ENCODE results near the gene NTRK2. TPM values are rescaled to one million over a fixed set of nuclear protein-coding genes. Genes with fewer than 3 reads are reported as not detected.

NTRK2 gene
- total RNA-seq, 1 donor from 2014 or later, result 3.8 TPM

DNA sequence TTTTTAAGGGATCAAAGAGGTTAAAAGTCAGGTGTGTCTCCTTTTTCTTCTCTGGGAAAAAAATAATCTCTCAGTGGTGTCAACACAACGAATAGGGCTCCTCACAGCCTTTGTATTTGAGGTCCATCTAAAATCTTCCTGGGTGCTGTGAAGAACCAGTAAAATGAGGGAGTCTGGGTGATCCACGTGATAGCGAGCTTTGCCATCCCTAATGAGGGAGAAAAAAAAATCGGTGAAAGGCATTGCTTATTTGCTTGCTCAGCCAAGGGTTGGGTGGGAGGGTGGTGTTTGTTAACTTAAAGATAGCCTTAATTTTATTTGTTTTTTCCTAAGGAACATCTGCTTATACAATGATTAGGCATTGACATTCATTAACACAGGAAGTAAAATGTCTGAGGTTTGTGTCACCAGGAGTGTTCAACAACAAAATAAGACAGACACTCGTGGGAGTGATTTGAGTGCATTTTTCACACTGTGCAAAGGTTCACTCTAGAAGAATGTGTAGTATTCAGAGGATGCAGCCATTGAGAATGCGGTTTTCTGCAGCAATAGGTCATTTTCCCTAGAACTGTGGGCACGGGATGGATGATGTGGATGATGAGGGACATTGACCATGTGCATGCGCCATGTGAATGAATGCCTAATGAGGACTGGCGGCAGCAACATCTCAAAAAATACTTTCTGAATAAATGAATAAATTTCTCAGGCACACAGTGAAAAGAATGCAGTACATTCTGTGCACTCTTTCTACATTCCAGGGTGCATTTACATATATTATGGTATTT, 369.5 kb downstream of the NTRK2 start:
- Histone ChIP-seq H3K9me3 (replicated peaks) (no peaks in the 10 kb centered on the region), H3K36me3 (no peaks in the 10 kb centered on the region), H3K27ac (replicated peaks) (no peak overlapping the region), H3K4me3 (no peak overlapping the region), H3K4me1 (peaks cover 5% of the 10 kb centered on the region), H3K27me3 (ENCODE audit: low read depth) (peaks cover 77% of the 10 kb centered on the region)
- intact Hi-C loops (cut with micrococcal nuclease), result no loop called here
- TF ChIP-seq, protein P1, sequence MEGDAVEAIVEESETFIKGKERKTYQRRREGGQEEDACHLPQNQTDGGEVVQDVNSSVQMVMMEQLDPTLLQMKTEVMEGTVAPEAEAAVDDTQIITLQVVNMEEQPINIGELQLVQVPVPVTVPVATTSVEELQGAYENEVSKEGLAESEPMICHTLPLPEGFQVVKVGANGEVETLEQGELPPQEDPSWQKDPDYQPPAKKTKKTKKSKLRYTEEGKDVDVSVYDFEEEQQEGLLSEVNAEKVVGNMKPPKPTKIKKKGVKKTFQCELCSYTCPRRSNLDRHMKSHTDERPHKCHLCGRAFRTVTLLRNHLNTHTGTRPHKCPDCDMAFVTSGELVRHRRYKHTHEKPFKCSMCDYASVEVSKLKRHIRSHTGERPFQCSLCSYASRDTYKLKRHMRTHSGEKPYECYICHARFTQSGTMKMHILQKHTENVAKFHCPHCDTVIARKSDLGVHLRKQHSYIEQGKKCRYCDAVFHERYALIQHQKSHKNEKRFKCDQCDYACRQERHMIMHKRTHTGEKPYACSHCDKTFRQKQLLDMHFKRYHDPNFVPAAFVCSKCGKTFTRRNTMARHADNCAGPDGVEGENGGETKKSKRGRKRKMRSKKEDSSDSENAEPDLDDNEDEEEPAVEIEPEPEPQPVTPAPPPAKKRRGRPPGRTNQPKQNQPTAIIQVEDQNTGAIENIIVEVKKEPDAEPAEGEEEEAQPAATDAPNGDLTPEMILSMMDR (IDR thresholded peaks at IDR 0.05; ENCODE audit: borderline replicate concordance), result no peak
- no peak for DNase-seq

DNA sequence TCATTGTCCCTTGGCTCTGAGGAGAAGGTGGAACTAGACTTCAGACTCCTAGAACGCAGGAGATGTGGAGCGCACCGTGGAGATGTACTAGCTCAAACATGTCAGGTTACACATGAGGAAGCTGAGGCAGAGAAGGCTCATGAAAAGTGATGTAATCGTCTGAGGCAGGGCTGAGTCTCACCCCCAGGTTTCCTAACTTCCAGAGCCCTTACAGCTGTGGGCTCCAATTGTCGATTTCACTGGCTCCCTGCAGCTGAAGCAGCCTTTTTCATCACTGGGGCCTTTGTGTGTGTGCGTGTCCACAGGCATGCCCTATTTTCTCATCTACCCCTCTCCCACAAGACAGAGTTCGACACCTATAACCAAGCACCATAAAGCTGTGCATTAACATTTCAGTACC, 370.6 kb downstream of the NTRK2 start:
- intact Hi-C loops (cut with micrococcal nuclease), result no loop called here
- Histone ChIP-seq H3K27me3 (ENCODE audit: low read depth) (peaks cover 66% of the 10 kb centered on the region), H3K27ac (replicated peaks) (no peak overlapping the region), H3K4me1 (peaks cover 5% of the 10 kb centered on the region), H3K4me3 (no peak overlapping the region), H3K36me3 (no peaks in the 10 kb centered on the region), H3K9me3 (replicated peaks) (no peaks in the 10 kb centered on the region)
- no peak for DNase-seq
- TF ChIP-seq, protein P1 (IDR thresholded peaks at IDR 0.05; ENCODE audit: borderline replicate concordance), result no peak

DNA sequence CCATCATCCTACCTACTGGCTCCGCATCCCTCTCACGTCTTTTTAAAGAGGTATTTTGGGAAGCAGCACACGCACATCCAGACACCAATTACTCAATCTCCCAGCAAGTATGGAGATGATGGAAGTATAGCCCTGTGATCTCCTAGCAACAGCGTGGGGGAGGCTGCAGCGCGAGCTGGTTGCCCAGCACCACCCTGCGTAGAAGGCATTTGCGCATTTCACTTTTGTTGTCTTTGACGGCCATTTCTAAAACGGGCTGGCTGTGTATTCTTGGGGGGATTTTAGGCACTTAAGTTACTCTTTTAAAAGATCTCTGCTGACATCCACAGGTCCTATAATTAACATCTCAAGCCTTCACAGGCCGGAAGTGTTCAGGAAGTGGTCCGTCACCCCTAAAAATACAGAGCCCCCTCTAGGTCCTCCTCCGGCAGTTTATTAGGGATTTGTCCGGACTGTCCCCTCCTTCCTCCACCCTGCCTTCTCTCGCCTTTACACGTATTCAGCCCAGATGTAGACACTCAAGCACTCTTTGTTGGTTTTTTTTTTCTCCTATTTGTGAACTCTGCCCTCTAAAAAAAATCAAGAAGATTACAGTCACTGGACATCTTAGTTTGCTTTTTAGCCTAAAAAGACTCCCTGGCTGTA, 371.4 kb downstream of the NTRK2 start:
- H3K27ac ChIP-seq (replicated peaks), result no peak overlapping the region
- H3K4me1 ChIP-seq, result peaks cover 5% of the 10 kb centered on the region
- intact Hi-C loops (cut with micrococcal nuclease), result no loop called here
- H3K27me3 ChIP-seq (ENCODE audit: low read depth), result peaks cover 58% of the 10 kb centered on the region
- TF ChIP-seq, protein P1 (IDR thresholded peaks at IDR 0.05; ENCODE audit: borderline replicate concordance), result no peak
- H3K36me3 ChIP-seq, result no peaks in the 10 kb centered on the region
- no peak overlapping the region for H3K4me3 ChIP-seq
- H3K9me3 ChIP-seq (replicated peaks), result no peaks in the 10 kb centered on the region
- DNase-seq, result no peak

GRCh38 chr9:85041466-85042137, 372.1 kb downstream of the NTRK2 start:
- Histone ChIP-seq H3K27me3 (ENCODE audit: low read depth) (peaks cover 52% of the 10 kb centered on the region), H3K4me1 (peaks cover 5% of the 10 kb centered on the region), H3K36me3 (no peaks in the 10 kb centered on the region), H3K27ac (replicated peaks) (no peak overlapping the region), H3K4me3 (no peak overlapping the region), H3K9me3 (replicated peaks) (no peaks in the 10 kb centered on the region)
- DNase-seq, result peak; percentile 15
- TF ChIP-seq, protein P1 (IDR thresholded peaks at IDR 0.05; ENCODE audit: borderline replicate concordance), result no peak
- intact Hi-C loops (cut with micrococcal nuclease), result no loop called here

- intact Hi-C loops (cut with micrococcal nuclease), result no loop called here
- TF ChIP-seq, protein P1 (IDR thresholded peaks at IDR 0.05; ENCODE audit: borderline replicate concordance), result no peak
- Histone ChIP-seq H3K4me1 (peaks cover 5% of the 10 kb centered on the region), H3K9me3 (replicated peaks) (no peaks in the 10 kb centered on the region), H3K27me3 (ENCODE audit: low read depth) (peaks cover 38% of the 10 kb centered on the region), H3K27ac (replicated peaks) (no peak overlapping the region), H3K4me3 (no peak overlapping the region), H3K36me3 (no peaks in the 10 kb centered on the region)
- DNase-seq, result no peak
Measured at GRCh38 chr9:85042981-85043647, 373.6 kb downstream of the NTRK2 start.

Measured in left ventricle myocardium inferior (tissue), 1 donor.